Inferior parietal cortex (tissue), 1 donor: ENCODE results near the gene UBE3B.

Source experiments
- DNase-seq: peaks from one replicate; pipeline ENCODE4 v3.0.0-alpha.2; 2016; ENCODE audit errors: extremely low spot score

UBE3B gene

GRCh38 chr12:109571773-109572505, 94.5 kb downstream of the UBE3B start:
- DNase-seq, result no peak

GRCh38 chr12:109572506-109572845, 95.0 kb downstream of the UBE3B start:
- no peak for DNase-seq

GRCh38 chr12:109573029-109573913, 95.8 kb downstream of the UBE3B start, which contains the start of the genes MMAB and MVK:
MMAB (minus strand) TSS chr12:109573504; CDS start chr12:109573480, 24 bp downstream.
MVK (plus strand) TSS chr12:109573794; CDS start chr12:109574823, 1,029 bp downstream.
- peak; percentile 99 for DNase-seq

- no peak for DNase-seq
Observed at GRCh38 chr12:109573914-109574244, 96.4 kb downstream of the UBE3B start.

- no peak for DNase-seq
Observed at GRCh38 chr12:109575683-109576082, 98.2 kb downstream of the UBE3B start.

GRCh38 chr12:109577311-109577710, 99.9 kb downstream of the UBE3B start:
- DNase-seq, result no peak

GRCh38 chr12:109578330-109578927, 101.0 kb downstream of the UBE3B start:
- no peak for DNase-seq

- no peak for DNase-seq
Observed at GRCh38 chr12:109579639-109580038, 102.2 kb downstream of the UBE3B start.

GRCh38 chr12:109580272-109580671, 102.8 kb downstream of the UBE3B start:
- no peak for DNase-seq

- DNase-seq, result no peak
Observed at GRCh38 chr12:109580684-109581333, 103.4 kb downstream of the UBE3B start.

GRCh38 chr12:109581334-109581691, 103.9 kb downstream of the UBE3B start:
- DNase-seq, result no peak

- no peak for DNase-seq
Observed at GRCh38 chr12:109581856-109582255, 104.4 kb downstream of the UBE3B start.

GRCh38 chr12:109582636-109583035, 105.2 kb downstream of the UBE3B start:
- no peak for DNase-seq

GRCh38 chr12:109583733-109584132, 106.3 kb downstream of the UBE3B start:
- DNase-seq, result no peak
